Neural progenitor cell (in vitro differentiated cells): ENCODE data around the gene TSPEAR. TPM values are rescaled to one million over a fixed set of nuclear protein-coding genes. Genes with fewer than 3 reads are reported as not detected.

Experiments used
- DNase-seq: peaks from one replicate; pipeline ENCODE4 v3.0.0-alpha.2; 2016; ENCODE audit warnings: low spot score
- H2AFZ ChIP-seq: fragments of 200-600 bp; sonication (generic); replicated peaks from 2 replicates; pipeline ENCODE4 v1.6.1; 2016; ENCODE audit warnings: antibody characterized with exemption
- H3F3A ChIP-seq: fragments of 200-600 bp; sonication (generic); 2 replicates; pipeline ENCODE4 v1.6.1; 2016; ENCODE audit warnings: antibody characterized with exemption, low read depth
- H3K27ac ChIP-seq: fragments of 200-600 bp; sonication (generic); 2 replicates; pipeline ENCODE4 v1.5.1; 2016; ENCODE audit warnings: mild to moderate bottlenecking
- H3K27me3 ChIP-seq: fragments of 200-600 bp; sonication (generic); 2 replicates; pipeline ENCODE4 v1.6.1; 2016; ENCODE audit warnings: mild to moderate bottlenecking, moderate library complexity
- H3K36me3 ChIP-seq: fragments of 200-600 bp; sonication (generic); 2 replicates; pipeline ENCODE4 v1.5.1; 2016
- H3K4me1 ChIP-seq: fragments of 200-600 bp; sonication (generic); 2 replicates; pipeline ENCODE4 v1.6.1; 2016; ENCODE audit warnings: mixed run types
- H3K4me2 ChIP-seq: fragments of 200-600 bp; sonication (generic); 2 replicates; pipeline ENCODE4 v1.6.1; 2016
- H3K4me3 ChIP-seq: fragments of 200-600 bp; sonication (generic); 2 replicates; pipeline ENCODE4 v1.5.1; 2016
- H3K79me2 ChIP-seq: fragments of 200-600 bp; sonication (generic); 2 replicates; pipeline ENCODE4 v1.6.1; 2016; ENCODE audit warnings: low read depth
- H3K9ac ChIP-seq: fragments of 200-600 bp; sonication (generic); 2 replicates; pipeline ENCODE4 v1.6.1; 2016
- H3K9me3 ChIP-seq: fragments of 200-600 bp; sonication (generic); 2 replicates; pipeline ENCODE4 v1.5.1; 2016; ENCODE audit warnings: low read depth
- H4K20me1 ChIP-seq: fragments of 200-600 bp; sonication (generic); 2 replicates; pipeline ENCODE4 v1.6.1; 2016; ENCODE audit warnings: low read depth
- H3K27ac Mint-ChIP-seq: 3 replicates; pipeline ENCODE4 v1.8.0; 2021; ENCODE audit warnings: mixed read lengths
- H3K27me3 Mint-ChIP-seq: 2 replicates; pipeline ENCODE4 v1.8.0; 2022; ENCODE audit warnings: low read depth, mild to moderate bottlenecking, inconsistent platforms, moderate library complexity, mixed read lengths; ENCODE audit not compliant: insufficient read depth
- H3K36me3 Mint-ChIP-seq: 3 replicates; pipeline ENCODE4 v1.8.0; 2021; ENCODE audit warnings: mixed read lengths
- H3K4me1 Mint-ChIP-seq: 3 replicates; pipeline ENCODE4 v1.8.0; 2021; ENCODE audit warnings: mixed read lengths
- H3K4me3 Mint-ChIP-seq: 3 replicates; pipeline ENCODE4 v1.8.0; 2021; ENCODE audit warnings: mild to moderate bottlenecking, moderate library complexity, mixed read lengths
- H3K9me3 Mint-ChIP-seq: 3 replicates; pipeline ENCODE4 v1.8.0; 2020; ENCODE audit warnings: mixed read lengths
- EZH2 ChIP-seq: fragments of 200-600 bp; sonication (generic); IDR thresholded peaks from 2 replicates; pipeline ENCODE4 v1.6.1; 2017; ENCODE audit warnings: antibody characterized with exemption, mild to moderate bottlenecking, moderate library complexity
- EZH2phosphoT487 ChIP-seq: fragments of 200-600 bp; sonication (generic); IDR thresholded peaks from 2 replicates; pipeline ENCODE4 v1.6.1; 2017; ENCODE audit warnings: antibody characterized with exemption
- total RNA-seq: library from RNA; depleted of rRNA; stranded (reverse); fragments of >200 nt; gene quantifications from 2 replicates; pipeline ENCODE4 v1.2.3, GENCODE V29; 2015; ENCODE audit warnings: low replicate concordance
- TF ChIP-seq, protein P1 (sequence below): fragments of 200-600 bp; sonication (generic); IDR thresholded peaks from 2 replicates; pipeline ENCODE4 v1.5.1; 2017; ENCODE audit warnings: antibody characterized with exemption, mild to moderate bottlenecking

Gene TSPEAR
- total RNA-seq, 1 donor from 2014 or later: not detected

GRCh38 chr21:44555200-44555875 is 156.0 kb downstream of the TSPEAR start:
- Mint-ChIP-seq H3K4me3 (no peak overlapping the region), H3K27ac (peak overlapping the region; percentile 2), H3K4me1 (peaks cover 29% of the 10 kb centered on the region), H3K9me3 (no peaks in the 10 kb centered on the region), H3K36me3 (no peaks in the 10 kb centered on the region), H3K27me3 (peaks cover 11% of the 10 kb centered on the region)
- Histone ChIP-seq H3K4me2 (no peak overlapping the region), H3K27ac (no peak overlapping the region), H2AFZ (no peak overlapping the region), H3K36me3 (no peaks in the 10 kb centered on the region), H3F3A (no peaks in the 10 kb centered on the region), H3K9ac (no peak overlapping the region), H3K4me1 (peaks cover 6% of the 10 kb centered on the region), H4K20me1 (no peaks in the 10 kb centered on the region), H3K79me2 (no peaks in the 10 kb centered on the region), H3K9me3 (no peaks in the 10 kb centered on the region), H3K27me3 (no peaks in the 10 kb centered on the region), H3K4me3 (no peak overlapping the region)
- DNase-seq: no peak
- no peak for TF ChIP-seq EZH2
- TF ChIP-seq EZH2phosphoT487: no peak
- TF ChIP-seq, protein P1, sequence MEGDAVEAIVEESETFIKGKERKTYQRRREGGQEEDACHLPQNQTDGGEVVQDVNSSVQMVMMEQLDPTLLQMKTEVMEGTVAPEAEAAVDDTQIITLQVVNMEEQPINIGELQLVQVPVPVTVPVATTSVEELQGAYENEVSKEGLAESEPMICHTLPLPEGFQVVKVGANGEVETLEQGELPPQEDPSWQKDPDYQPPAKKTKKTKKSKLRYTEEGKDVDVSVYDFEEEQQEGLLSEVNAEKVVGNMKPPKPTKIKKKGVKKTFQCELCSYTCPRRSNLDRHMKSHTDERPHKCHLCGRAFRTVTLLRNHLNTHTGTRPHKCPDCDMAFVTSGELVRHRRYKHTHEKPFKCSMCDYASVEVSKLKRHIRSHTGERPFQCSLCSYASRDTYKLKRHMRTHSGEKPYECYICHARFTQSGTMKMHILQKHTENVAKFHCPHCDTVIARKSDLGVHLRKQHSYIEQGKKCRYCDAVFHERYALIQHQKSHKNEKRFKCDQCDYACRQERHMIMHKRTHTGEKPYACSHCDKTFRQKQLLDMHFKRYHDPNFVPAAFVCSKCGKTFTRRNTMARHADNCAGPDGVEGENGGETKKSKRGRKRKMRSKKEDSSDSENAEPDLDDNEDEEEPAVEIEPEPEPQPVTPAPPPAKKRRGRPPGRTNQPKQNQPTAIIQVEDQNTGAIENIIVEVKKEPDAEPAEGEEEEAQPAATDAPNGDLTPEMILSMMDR: no peak

GRCh38 chr21:44552681-44553080 is 158.7 kb downstream of the TSPEAR start:
- Histone ChIP-seq H3K9me3 (no peaks in the 10 kb centered on the region), H3K27me3 (no peaks in the 10 kb centered on the region), H3K9ac (no peak overlapping the region), H3K79me2 (no peaks in the 10 kb centered on the region), H3K36me3 (no peaks in the 10 kb centered on the region), H2AFZ (no peak overlapping the region), H3F3A (peaks cover 9% of the 10 kb centered on the region), H4K20me1 (no peaks in the 10 kb centered on the region), H3K27ac (no peak overlapping the region), H3K4me2 (no peak overlapping the region), H3K4me3 (no peak overlapping the region), H3K4me1 (peaks cover 24% of the 10 kb centered on the region)
- peaks cover 6% of the 10 kb centered on the region for H3K27me3 Mint-ChIP-seq
- no peak for DNase-seq
- H3K36me3 Mint-ChIP-seq: no peaks in the 10 kb centered on the region
- H3K9me3 Mint-ChIP-seq: peaks cover 3% of the 10 kb centered on the region
- TF ChIP-seq, protein P1: no peak
- TF ChIP-seq EZH2phosphoT487: no peak
- TF ChIP-seq EZH2: no peak
- H3K4me1 Mint-ChIP-seq: peaks cover 39% of the 10 kb centered on the region
- H3K27ac Mint-ChIP-seq: no peak overlapping the region
- no peak overlapping the region for H3K4me3 Mint-ChIP-seq

DNA sequence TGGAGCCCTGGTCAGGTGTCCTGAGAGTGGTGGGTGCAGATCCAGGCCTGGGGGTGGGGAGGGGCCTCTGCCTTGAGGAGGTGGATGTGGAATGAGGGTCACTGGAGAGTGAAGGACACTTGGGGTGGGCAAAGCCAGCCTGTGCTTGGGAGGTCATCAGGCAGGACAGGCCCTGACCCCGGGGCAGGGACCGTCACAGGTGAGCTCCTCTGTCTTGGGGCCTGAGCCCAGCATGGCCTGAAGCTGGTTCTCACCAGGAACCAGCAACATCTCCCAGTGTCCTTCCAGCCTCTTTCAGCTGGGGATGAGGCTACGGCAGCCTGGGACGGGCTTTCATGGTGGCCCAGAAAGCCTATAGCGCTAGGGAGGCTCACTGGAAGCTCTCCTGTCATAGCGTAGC is 159.2 kb downstream of the TSPEAR start:
- Histone ChIP-seq H3K79me2 (no peaks in the 10 kb centered on the region), H3K27me3 (no peaks in the 10 kb centered on the region), H3K9me3 (peaks cover 3% of the 10 kb centered on the region), H3K4me2 (no peak overlapping the region), H3K36me3 (no peaks in the 10 kb centered on the region), H3K9ac (no peak overlapping the region), H2AFZ (no peak overlapping the region), H3K27ac (no peak overlapping the region), H3F3A (peaks cover 9% of the 10 kb centered on the region), H3K4me1 (peaks cover 24% of the 10 kb centered on the region), H3K4me3 (no peak overlapping the region), H4K20me1 (no peaks in the 10 kb centered on the region)
- no peak for DNase-seq
- H3K4me3 Mint-ChIP-seq: no peak overlapping the region
- no peak overlapping the region for H3K27ac Mint-ChIP-seq
- H3K36me3 Mint-ChIP-seq: no peaks in the 10 kb centered on the region
- TF ChIP-seq, protein P1: no peak
- TF ChIP-seq EZH2phosphoT487 (no peak), EZH2 (no peak)
- H3K9me3 Mint-ChIP-seq: peaks cover 7% of the 10 kb centered on the region
- H3K27me3 Mint-ChIP-seq: peaks cover 4% of the 10 kb centered on the region
- peaks cover 36% of the 10 kb centered on the region for H3K4me1 Mint-ChIP-seq
